KMS-11 (cell line): Measurements from ENCODE around the gene FAM131A.

Source experiments
- H2AFZ ChIP-seq: fragments of 200-600 bp; sonication (generic); 2 replicates; pipeline ENCODE4 v1.6.1; 2016; ENCODE audit warnings: antibody characterized with exemption, mixed run types, low read depth
- H3K27ac ChIP-seq: fragments of 200-600 bp; sonication (generic); 2 replicates; pipeline ENCODE4 v1.6.1; 2016; ENCODE audit warnings: mild to moderate bottlenecking, mixed run types
- H3K27me3 ChIP-seq: fragments of 200-600 bp; sonication (generic); 2 replicates; pipeline ENCODE4 v1.6.1; 2017; ENCODE audit warnings: mild to moderate bottlenecking, low read depth, mixed run types, moderate library complexity; ENCODE audit not compliant: insufficient read depth
- H3K36me3 ChIP-seq: fragments of 200-600 bp; sonication (generic); 2 replicates; pipeline ENCODE4 v1.6.1; 2017; ENCODE audit warnings: mild to moderate bottlenecking, mixed run types; ENCODE audit not compliant: insufficient read depth
- H3K4me1 ChIP-seq: fragments of 200-600 bp; sonication (generic); 2 replicates; pipeline ENCODE4 v1.6.1; 2016; ENCODE audit warnings: mild to moderate bottlenecking, low read depth, mixed run types; ENCODE audit not compliant: poor library complexity, severe bottlenecking
- H3K4me2 ChIP-seq: fragments of 200-600 bp; sonication (generic); 2 replicates; pipeline ENCODE4 v1.7.0; 2016; ENCODE audit warnings: mild to moderate bottlenecking, mixed run types
- H3K4me3 ChIP-seq: fragments of 200-600 bp; sonication (generic); IDR thresholded peaks from 2 replicates; pipeline ENCODE4 v1.6.1; 2017; ENCODE audit warnings: low read depth, low read length, mixed read lengths; ENCODE audit not compliant: insufficient read depth
- H3K79me2 ChIP-seq: fragments of 200-600 bp; sonication (generic); 2 replicates; pipeline ENCODE4 v1.6.1; 2016; ENCODE audit warnings: low read depth, mixed run types; ENCODE audit not compliant: insufficient read depth
- H3K9ac ChIP-seq: fragments of 200-600 bp; sonication (generic); 2 replicates; pipeline ENCODE4 v1.6.1; 2016; ENCODE audit warnings: mild to moderate bottlenecking, mixed run types
- H4K20me1 ChIP-seq: fragments of 200-600 bp; sonication (generic); 2 replicates; pipeline ENCODE4 v1.6.1; 2016; ENCODE audit warnings: mild to moderate bottlenecking, mixed run types; ENCODE audit not compliant: insufficient read depth
- TF ChIP-seq, protein P1 (sequence below): fragments of 200-600 bp; sonication (generic); conservative IDR thresholded peaks from 2 replicates; pipeline ENCODE4 v1.6.1; 2017; ENCODE audit warnings: low read depth, mild to moderate bottlenecking, antibody characterized with exemption, low read length, moderate library complexity, mixed read lengths

FAM131A gene

DNA sequence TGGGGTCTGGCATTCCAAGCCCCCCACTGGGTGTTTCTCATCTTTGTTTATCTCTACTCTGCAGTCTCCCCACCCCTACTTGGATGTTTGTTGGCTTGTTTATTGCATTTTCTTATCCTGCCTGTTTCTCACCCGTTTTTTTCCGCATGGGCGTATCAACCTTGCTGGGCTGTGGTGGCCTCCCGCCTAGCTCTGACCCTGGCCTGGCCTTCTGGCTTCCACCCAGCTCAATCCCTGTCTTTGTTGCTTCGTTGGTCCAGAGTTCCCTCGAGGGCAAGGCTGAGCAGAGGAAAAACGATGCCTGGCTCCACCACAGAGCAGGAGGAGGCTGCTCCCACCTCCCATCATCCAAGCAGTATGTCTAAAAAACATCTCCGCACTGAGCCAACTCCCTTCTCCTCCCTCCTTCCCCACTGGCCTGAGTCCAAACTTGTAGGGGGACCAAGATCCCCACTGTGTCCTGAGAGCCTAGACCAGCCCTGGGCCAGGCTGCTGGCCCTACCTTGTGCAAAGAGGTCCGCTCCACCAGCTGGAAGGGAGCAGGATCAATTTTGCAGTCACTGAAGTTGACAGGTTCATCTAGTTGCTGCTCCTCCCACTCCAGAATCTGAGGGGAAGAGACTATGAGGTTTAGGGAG lies 14.2 kb downstream of the FAM131A start:
- TF ChIP-seq, protein P1, sequence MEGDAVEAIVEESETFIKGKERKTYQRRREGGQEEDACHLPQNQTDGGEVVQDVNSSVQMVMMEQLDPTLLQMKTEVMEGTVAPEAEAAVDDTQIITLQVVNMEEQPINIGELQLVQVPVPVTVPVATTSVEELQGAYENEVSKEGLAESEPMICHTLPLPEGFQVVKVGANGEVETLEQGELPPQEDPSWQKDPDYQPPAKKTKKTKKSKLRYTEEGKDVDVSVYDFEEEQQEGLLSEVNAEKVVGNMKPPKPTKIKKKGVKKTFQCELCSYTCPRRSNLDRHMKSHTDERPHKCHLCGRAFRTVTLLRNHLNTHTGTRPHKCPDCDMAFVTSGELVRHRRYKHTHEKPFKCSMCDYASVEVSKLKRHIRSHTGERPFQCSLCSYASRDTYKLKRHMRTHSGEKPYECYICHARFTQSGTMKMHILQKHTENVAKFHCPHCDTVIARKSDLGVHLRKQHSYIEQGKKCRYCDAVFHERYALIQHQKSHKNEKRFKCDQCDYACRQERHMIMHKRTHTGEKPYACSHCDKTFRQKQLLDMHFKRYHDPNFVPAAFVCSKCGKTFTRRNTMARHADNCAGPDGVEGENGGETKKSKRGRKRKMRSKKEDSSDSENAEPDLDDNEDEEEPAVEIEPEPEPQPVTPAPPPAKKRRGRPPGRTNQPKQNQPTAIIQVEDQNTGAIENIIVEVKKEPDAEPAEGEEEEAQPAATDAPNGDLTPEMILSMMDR: no peak
- Histone ChIP-seq H3K4me3 (no peak overlapping the region), H2AFZ (no peak overlapping the region), H3K27me3 (no peaks in the 10 kb centered on the region), H3K27ac (no peak overlapping the region), H3K9ac (no peak overlapping the region), H4K20me1 (no peaks in the 10 kb centered on the region), H3K4me2 (no peak overlapping the region), H3K79me2 (no peaks in the 10 kb centered on the region), H3K36me3 (no peaks in the 10 kb centered on the region), H3K4me1 (peaks cover 6% of the 10 kb centered on the region)

DNA sequence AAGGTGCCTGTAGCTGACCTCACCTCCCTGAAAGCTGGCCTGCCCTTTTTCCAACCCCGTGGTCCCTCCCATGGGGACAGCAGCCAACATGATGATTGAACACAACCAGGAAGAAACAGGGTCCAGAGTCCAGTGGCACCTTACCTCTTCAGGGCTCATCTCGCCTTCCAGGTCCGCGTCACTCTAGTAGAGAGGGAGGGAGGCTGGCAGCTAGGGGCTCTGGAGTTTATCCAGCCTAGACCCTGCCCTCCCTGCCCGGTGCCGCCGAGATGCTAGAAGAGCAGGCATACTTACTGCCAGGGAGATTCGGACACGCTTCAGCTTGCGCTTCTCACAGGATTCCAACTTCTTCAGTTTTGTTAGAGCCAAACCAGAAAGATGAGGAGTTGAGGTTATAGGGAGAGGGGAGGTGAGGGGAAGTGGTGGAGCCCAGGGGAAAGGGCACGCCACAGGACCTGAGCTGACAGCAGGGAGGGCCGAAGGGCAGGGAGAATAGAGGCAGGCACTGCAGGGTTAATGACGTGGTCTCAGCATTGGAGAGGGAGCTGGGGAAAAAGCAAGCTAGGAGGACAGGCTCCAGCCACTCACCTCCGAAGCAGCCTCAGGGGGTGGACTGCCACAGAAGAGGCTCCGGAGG lies 14.9 kb downstream of the FAM131A start:
- Histone ChIP-seq H3K9ac (no peak overlapping the region), H3K79me2 (no peaks in the 10 kb centered on the region), H3K4me3 (no peak overlapping the region), H3K27me3 (no peaks in the 10 kb centered on the region), H4K20me1 (no peaks in the 10 kb centered on the region), H3K4me1 (peaks cover 6% of the 10 kb centered on the region), H3K4me2 (no peak overlapping the region), H3K27ac (no peak overlapping the region), H2AFZ (no peak overlapping the region), H3K36me3 (no peaks in the 10 kb centered on the region)
- TF ChIP-seq, protein P1: no peak

DNA sequence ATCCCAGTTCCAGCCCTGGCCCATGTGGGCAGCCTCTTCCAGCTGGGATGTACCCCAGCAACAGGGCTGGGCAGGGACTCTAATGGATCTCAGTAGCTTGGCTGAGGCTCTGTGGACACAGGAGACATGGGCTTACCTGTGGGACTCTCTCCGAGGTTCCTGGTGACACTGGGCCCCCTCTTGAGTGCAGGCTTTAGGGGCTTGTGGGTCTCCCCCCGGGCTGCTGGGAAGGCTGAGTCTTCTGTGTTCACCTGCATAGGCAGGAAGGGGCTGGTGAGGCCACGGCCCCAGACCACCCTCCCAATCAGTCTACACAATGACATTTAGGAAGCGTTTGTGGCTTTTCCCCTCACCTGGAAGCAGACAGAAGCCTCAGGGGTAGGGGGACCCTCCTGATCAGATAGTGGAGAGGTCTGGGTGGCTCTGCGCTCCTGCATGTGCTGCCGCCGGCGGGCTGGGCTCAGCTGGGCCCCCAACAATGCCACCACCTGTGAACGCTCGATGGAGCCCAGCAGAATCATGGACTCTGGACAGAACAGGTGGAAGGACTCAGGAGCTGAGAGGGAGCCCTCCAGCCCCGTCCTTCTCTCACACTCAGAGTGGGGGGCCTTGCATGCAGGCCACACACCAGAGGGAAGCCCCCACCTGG lies 15.6 kb downstream of the FAM131A start:
- H3K4me2 ChIP-seq: no peak overlapping the region
- peaks cover under 1% of the 10 kb centered on the region for H3K4me1 ChIP-seq
- H3K27me3 ChIP-seq: no peaks in the 10 kb centered on the region
- H3K27ac ChIP-seq: no peak overlapping the region
- H4K20me1 ChIP-seq: no peaks in the 10 kb centered on the region
- H3K36me3 ChIP-seq: no peaks in the 10 kb centered on the region
- no peak overlapping the region for H2AFZ ChIP-seq
- no peaks in the 10 kb centered on the region for H3K79me2 ChIP-seq
- no peak overlapping the region for H3K9ac ChIP-seq
- TF ChIP-seq, protein P1: no peak
- H3K4me3 ChIP-seq: no peak overlapping the region

DNA sequence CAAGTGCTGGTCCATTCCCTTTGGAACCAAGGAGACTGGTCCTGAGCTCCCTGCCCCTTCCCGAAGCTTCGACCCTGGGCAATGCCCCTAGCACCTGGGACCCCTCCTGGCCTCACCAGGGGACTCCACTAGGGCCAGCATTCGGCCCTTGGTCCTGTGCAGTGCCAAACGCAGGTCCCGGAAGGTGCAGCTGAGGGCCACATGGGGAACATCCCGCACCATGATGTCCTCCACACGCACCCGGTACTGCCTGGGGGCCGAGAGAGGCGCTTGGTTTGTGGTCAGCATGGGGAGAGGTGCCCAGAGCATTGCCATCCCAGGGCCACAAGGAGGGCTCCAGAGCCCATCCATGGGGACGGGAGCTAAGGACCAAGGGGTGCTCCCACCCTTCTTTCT lies 16.1 kb downstream of the FAM131A start:
- no peak overlapping the region for H3K27ac ChIP-seq
- no peaks in the 10 kb centered on the region for H4K20me1 ChIP-seq
- H3K36me3 ChIP-seq: no peaks in the 10 kb centered on the region

More for the DNA sequence above, 16.1 kb downstream of the FAM131A start:
- Histone ChIP-seq H3K4me3 (no peak overlapping the region), H2AFZ (no peak overlapping the region), H3K27me3 (no peaks in the 10 kb centered on the region), H3K9ac (no peak overlapping the region), H3K4me1 (no peaks in the 10 kb centered on the region), H3K4me2 (no peak overlapping the region), H3K79me2 (no peaks in the 10 kb centered on the region)
- TF ChIP-seq, protein P1: no peak
